Hematopoietic multipotent progenitor cell treated with erythropoietin and hydrocortisone succinate and interleukin-3 and kit ligand, for 17 days (in vitro differentiated cells): Measurements from ENCODE around the gene GGNBP2.
"Not testable (repeated sequence)": the region's sequence is repeated elsewhere in the genome, so short reads cannot be mapped to it uniquely, and the experiment has no call there.

Experiments used
- DNase-seq: peaks from one replicate; pipeline ENCODE4 v3.0.0-alpha.2; 2015; ENCODE audit warnings: low spot score

The GGNBP2 gene

GRCh38 chr17:36602030-36602748 lies 57.5 kb downstream of the GGNBP2 start:
- no peak for DNase-seq

- peak; percentile 72 for DNase-seq
These were observed 58.2 kb downstream of the GGNBP2 start for GRCh38 chr17:36602924-36603384.

- DNase-seq = not testable (repeated sequence)
These were observed 60.3 kb downstream of the GGNBP2 start for GRCh38 chr17:36605028-36605427.

- DNase-seq = no peak
These were observed 63.6 kb downstream of the GGNBP2 start for GRCh38 chr17:36608280-36608679.

- peak; percentile 66 for DNase-seq
These were observed 64.2 kb downstream of the GGNBP2 start for GRCh38 chr17:36608794-36609497.

GRCh38 chr17:36609498-36609862 lies 64.8 kb downstream of the GGNBP2 start:
- no peak for DNase-seq

GRCh38 chr17:36610474-36610873 lies 65.8 kb downstream of the GGNBP2 start:
- DNase-seq = peak; percentile 76

- DNase-seq = peak; percentile 77
These were observed 66.8 kb downstream of the GGNBP2 start for GRCh38 chr17:36611345-36612072.

- no peak for DNase-seq
These were observed 67.6 kb downstream of the GGNBP2 start for GRCh38 chr17:36612323-36612722.

GRCh38 chr17:36613155-36613554 lies 68.4 kb downstream of the GGNBP2 start:
- no peak for DNase-seq

GRCh38 chr17:36614081-36614480 lies 69.4 kb downstream of the GGNBP2 start:
- no peak for DNase-seq

- DNase-seq = no peak
These were observed 70.2 kb downstream of the GGNBP2 start for GRCh38 chr17:36614933-36615332.

GRCh38 chr17:36616061-36617029 lies 71.6 kb downstream of the GGNBP2 start:
- no peak for DNase-seq

- no peak for DNase-seq
These were observed 73.1 kb downstream of the GGNBP2 start for GRCh38 chr17:36617773-36618172.

GRCh38 chr17:36623281-36623680 lies 78.6 kb downstream of the GGNBP2 start:
- DNase-seq = no peak

- DNase-seq = no peak
These were observed 80.5 kb downstream of the GGNBP2 start for GRCh38 chr17:36625188-36625587.

- no peak for DNase-seq
These were observed 82.4 kb downstream of the GGNBP2 start for GRCh38 chr17:36627101-36627500.

- no peak for DNase-seq
These were observed 83.9 kb downstream of the GGNBP2 start for GRCh38 chr17:36628576-36628975.

- DNase-seq = peak; percentile 80
These were observed 84.6 kb downstream of the GGNBP2 start for GRCh38 chr17:36629252-36629847.

- DNase-seq = no peak
These were observed 85.3 kb downstream of the GGNBP2 start for GRCh38 chr17:36629970-36630502.

GRCh38 chr17:36631022-36631421 lies 86.3 kb downstream of the GGNBP2 start:
- DNase-seq = no peak
